Activated CD4-positive, alpha-beta T cell treated with anti-CD3 and anti-CD28 coated beads, Interleukin-2, amount 10 ng/mL, durations not matched to agents 24 days and 14 days (primary cell): ENCODE results near the gene LRRC8D. TPM values are rescaled to one million over a fixed set of nuclear protein-coding genes. Genes with fewer than 3 reads are reported as not detected.

Experiments
- DNase-seq: peaks from one replicate; pipeline ENCODE4 v3.0.0; 2022
- H3K27ac Mint-ChIP-seq: one replicate; pipeline ENCODE4 v1.8.0; 2022; ENCODE audit warnings: mild to moderate bottlenecking, mixed read lengths
- H3K27me3 Mint-ChIP-seq: one replicate; pipeline ENCODE4 v1.8.0; 2022; ENCODE audit warnings: mixed read lengths
- H3K36me3 Mint-ChIP-seq: one replicate; pipeline ENCODE4 v1.8.0; 2022; ENCODE audit warnings: low read depth, mild to moderate bottlenecking, mixed read lengths
- H3K4me1 Mint-ChIP-seq: one replicate; pipeline ENCODE4 v1.8.0; 2021; ENCODE audit warnings: mixed read lengths
- H3K4me3 Mint-ChIP-seq: one replicate; pipeline ENCODE4 v1.8.0; 2022; ENCODE audit warnings: mild to moderate bottlenecking, moderate library complexity, mixed read lengths
- H3K9me3 Mint-ChIP-seq: one replicate; pipeline ENCODE4 v1.8.0; 2021; ENCODE audit warnings: mixed read lengths
- intact Hi-C: fragments of 100-400 bp; cut with micrococcal nuclease; formaldehyde crosslinking; loops from one replicate; pipeline ENCODE4 v1.15.1; 2023
- total RNA-seq: library from RNA; stranded (reverse); gene quantifications from 2 replicates; pipeline ENCODE4 v1.2.3, GENCODE V29; 2022

Gene LRRC8D
- total RNA-seq, 1 donor from 2014 or later: 44.9 TPM

- H3K4me1 Mint-ChIP-seq: peaks cover 14% of the 10 kb centered on the region
- no peak overlapping the region for H3K27ac Mint-ChIP-seq
- H3K27me3 Mint-ChIP-seq: peaks cover 30% of the 10 kb centered on the region
- H3K4me3 Mint-ChIP-seq: no peak overlapping the region
- H3K9me3 Mint-ChIP-seq: no peaks in the 10 kb centered on the region
- intact Hi-C loops: no loop called here
- no peaks in the 10 kb centered on the region for H3K36me3 Mint-ChIP-seq
- no peak for DNase-seq
Observed at GRCh38 chr1:89815040-89815439, 5.8 kb upstream of the LRRC8D start.

GRCh38 chr1:89815611-89816010, 5.2 kb upstream of the LRRC8D start:
- H3K36me3 Mint-ChIP-seq: no peaks in the 10 kb centered on the region
- DNase-seq: no peak
- no peak overlapping the region for H3K27ac Mint-ChIP-seq
- peaks cover 19% of the 10 kb centered on the region for H3K4me1 Mint-ChIP-seq
- no peak overlapping the region for H3K4me3 Mint-ChIP-seq
- peaks cover 33% of the 10 kb centered on the region for H3K27me3 Mint-ChIP-seq
- H3K9me3 Mint-ChIP-seq: no peaks in the 10 kb centered on the region
- intact Hi-C loops: no loop called here

DNA sequence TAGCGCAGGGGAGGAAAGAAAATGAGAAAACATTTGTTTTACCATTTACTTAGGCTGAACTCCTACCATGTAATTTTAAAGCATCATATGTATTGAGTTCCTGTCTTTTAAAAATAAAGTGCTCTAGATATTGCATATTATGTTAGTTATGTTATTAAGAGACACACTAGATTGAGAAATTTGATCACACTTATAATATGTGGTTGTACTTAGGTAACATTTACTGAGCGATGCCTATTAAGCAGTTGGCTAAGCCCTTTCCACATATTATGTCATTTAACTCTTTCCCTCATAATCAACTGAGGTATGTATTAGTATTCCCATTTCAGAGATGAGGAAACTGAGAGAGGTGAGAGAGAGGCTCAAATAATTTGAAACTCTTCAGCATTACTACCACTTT, 4.5 kb upstream of the LRRC8D start:
- Mint-ChIP-seq H3K4me1 (peaks cover 19% of the 10 kb centered on the region), H3K36me3 (no peaks in the 10 kb centered on the region), H3K27ac (no peak overlapping the region), H3K9me3 (no peaks in the 10 kb centered on the region), H3K4me3 (no peak overlapping the region), H3K27me3 (peaks cover 29% of the 10 kb centered on the region)
- DNase-seq: no peak
- intact Hi-C loops: no loop called here

DNA sequence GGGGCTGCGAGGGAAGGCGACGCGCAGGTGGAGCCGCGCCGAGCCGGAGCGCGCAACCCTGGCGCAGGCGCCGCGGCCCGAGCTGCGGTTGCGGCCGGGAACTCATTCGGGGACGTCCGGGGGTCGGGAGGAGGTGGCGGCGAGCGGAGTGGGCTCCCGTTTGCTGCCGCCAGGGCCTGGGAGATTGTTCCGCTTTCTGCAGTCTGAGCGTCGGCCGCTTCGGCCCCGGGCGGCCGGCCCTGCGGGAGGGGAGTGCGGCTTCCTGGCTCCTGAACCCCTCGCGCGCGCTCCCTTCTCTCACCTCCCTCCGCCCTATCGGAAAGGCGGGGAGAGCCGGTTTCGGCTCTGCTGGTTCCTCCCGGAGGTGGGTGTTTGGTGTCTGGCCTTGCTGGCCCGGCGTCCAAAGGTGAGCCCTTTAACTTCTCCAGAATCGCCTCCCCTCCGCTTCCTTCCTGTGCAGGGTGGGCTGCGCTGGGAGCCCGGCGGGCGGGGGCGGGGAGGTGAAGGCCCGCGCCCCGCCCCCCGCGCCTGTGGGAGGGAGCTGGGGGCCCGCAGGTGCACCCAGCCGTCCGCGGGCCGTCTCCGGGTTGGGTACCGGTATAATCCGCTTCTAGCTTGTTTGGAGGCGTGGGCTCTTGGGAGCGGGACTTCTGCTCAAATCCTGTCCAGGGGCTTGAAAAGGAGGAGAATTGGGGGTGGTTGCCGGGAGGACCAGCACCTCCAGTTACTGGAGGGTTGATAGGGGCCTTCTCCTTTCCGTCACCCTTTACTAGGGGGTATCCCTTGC, 683 bp downstream of the LRRC8D start:
- no peaks in the 10 kb centered on the region for H3K9me3 Mint-ChIP-seq
- H3K4me3 Mint-ChIP-seq: peak overlapping the region; percentile 84
- intact Hi-C loops: loop anchor here (1.0 to 2.0 kb wide), 4 partner anchors 17 to 174 kb away; partner anchors contain the start of gene ZNF326
- H3K27ac Mint-ChIP-seq: peak overlapping the region; percentile 82
- peak; percentile 89 for DNase-seq
- H3K27me3 Mint-ChIP-seq: peaks cover 15% of the 10 kb centered on the region
- H3K4me1 Mint-ChIP-seq: peaks cover 27% of the 10 kb centered on the region
- H3K36me3 Mint-ChIP-seq: peaks cover 1% of the 10 kb centered on the region

- Mint-ChIP-seq H3K36me3 (peaks cover 1% of the 10 kb centered on the region), H3K27me3 (peaks cover 15% of the 10 kb centered on the region), H3K27ac (peak overlapping the region; percentile 82), H3K9me3 (no peaks in the 10 kb centered on the region), H3K4me1 (peaks cover 27% of the 10 kb centered on the region), H3K4me3 (peak overlapping the region; percentile 84)
- intact Hi-C loops: no loop called here
- DNase-seq: peak; percentile 56
Observed at GRCh38 chr1:89822109-89822962, 1.5 kb downstream of the LRRC8D start.

GRCh38 chr1:89822999-89823628, 2.3 kb downstream of the LRRC8D start:
- Mint-ChIP-seq H3K4me1 (peaks cover 27% of the 10 kb centered on the region), H3K27ac (no peak overlapping the region)
- intact Hi-C loops: no loop called here

GRCh38 chr1:89823679-89824292, 3.0 kb downstream of the LRRC8D start:
- Mint-ChIP-seq H3K4me3 (no peak overlapping the region), H3K36me3 (peaks cover 4% of the 10 kb centered on the region), H3K9me3 (no peaks in the 10 kb centered on the region), H3K27me3 (peaks cover 13% of the 10 kb centered on the region), H3K4me1 (peaks cover 27% of the 10 kb centered on the region), H3K27ac (no peak overlapping the region)
- intact Hi-C loops: no loop called here
- no peak for DNase-seq

More at GRCh38 chr1:89822999-89823628, 2.3 kb downstream of the LRRC8D start:
- no peaks in the 10 kb centered on the region for H3K9me3 Mint-ChIP-seq
- DNase-seq: no peak
- H3K36me3 Mint-ChIP-seq: peaks cover 4% of the 10 kb centered on the region
- H3K27me3 Mint-ChIP-seq: peaks cover 13% of the 10 kb centered on the region
- no peak overlapping the region for H3K4me3 Mint-ChIP-seq

- Mint-ChIP-seq H3K27ac (no peak overlapping the region), H3K27me3 (peaks cover 7% of the 10 kb centered on the region), H3K36me3 (peaks cover 4% of the 10 kb centered on the region), H3K4me1 (peaks cover 13% of the 10 kb centered on the region), H3K9me3 (no peaks in the 10 kb centered on the region), H3K4me3 (no peak overlapping the region)
- no peak for DNase-seq
- intact Hi-C loops: no loop called here
Observed at GRCh38 chr1:89826594-89826993, 5.8 kb downstream of the LRRC8D start.

DNA sequence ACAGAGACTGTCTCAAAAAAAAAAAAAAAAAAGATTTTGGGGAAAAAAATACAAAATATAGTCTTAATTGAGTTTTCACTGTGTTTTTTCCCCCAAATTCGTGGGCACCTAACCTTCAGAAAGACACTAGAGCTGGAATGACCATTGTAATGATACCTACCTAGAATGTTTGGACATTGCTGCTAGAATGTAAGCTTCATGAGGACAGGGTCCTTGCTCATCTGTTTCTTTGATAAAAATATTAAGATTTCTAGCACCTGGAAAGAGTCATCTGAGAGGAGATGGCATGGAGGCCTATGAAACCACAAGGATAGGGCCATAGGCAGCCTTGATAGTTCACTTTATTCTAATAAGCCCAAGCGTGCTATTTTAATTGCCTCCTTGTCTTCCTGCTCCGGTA, 6.5 kb downstream of the LRRC8D start:
- H3K9me3 Mint-ChIP-seq: no peaks in the 10 kb centered on the region
- intact Hi-C loops: no loop called here
- H3K27ac Mint-ChIP-seq: no peak overlapping the region
- H3K4me1 Mint-ChIP-seq: peaks cover 8% of the 10 kb centered on the region
- no peak overlapping the region for H3K4me3 Mint-ChIP-seq
- H3K27me3 Mint-ChIP-seq: peaks cover 2% of the 10 kb centered on the region
- DNase-seq: no peak
- peaks cover 4% of the 10 kb centered on the region for H3K36me3 Mint-ChIP-seq

DNA sequence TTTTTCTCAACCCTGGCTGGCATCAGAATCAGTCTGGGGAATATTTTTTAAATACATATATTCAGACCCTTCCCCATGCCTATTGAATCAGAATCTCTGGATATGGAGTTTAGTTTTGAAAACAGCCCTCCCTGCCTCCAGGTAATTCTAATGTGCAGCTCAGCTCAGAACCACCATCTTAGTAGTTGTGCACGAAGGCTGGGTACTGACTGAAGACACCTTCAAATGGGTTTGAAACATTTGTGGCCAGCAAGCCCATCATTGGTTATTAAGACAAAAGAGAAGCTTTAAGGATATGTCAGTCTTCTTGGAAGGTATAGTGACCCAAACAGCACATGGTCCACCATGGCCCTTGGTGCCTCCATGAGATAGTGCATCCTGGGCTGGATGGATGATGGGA, 7.1 kb downstream of the LRRC8D start:
- Mint-ChIP-seq H3K4me1 (peaks cover 8% of the 10 kb centered on the region), H3K27me3 (peaks cover 2% of the 10 kb centered on the region), H3K9me3 (no peaks in the 10 kb centered on the region), H3K36me3 (peaks cover 4% of the 10 kb centered on the region), H3K27ac (no peak overlapping the region), H3K4me3 (no peak overlapping the region)
- no peak for DNase-seq
- intact Hi-C loops: no loop called here

DNA sequence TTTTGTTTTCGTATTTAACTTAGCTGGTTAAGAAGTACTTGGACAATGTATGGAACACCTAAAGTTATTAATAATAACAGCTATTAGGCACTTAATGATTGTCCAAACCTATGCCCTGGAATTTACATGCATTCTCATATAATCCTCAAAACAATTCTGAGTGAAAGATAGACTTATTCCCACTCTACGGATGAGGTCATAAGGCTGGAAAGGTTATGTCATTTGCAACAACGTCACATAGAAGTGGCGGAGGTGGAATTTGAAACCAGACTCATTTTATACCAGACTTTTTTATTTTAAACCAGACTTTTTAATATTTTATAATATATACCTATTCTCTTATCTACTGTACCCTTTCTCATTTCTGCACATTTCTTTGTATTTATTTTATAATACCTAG, 8.4 kb downstream of the LRRC8D start:
- no peaks in the 10 kb centered on the region for H3K9me3 Mint-ChIP-seq
- DNase-seq: no peak
- H3K27me3 Mint-ChIP-seq: no peaks in the 10 kb centered on the region
- no peak overlapping the region for H3K4me3 Mint-ChIP-seq
- H3K4me1 Mint-ChIP-seq: peaks cover 3% of the 10 kb centered on the region
- no peak overlapping the region for H3K27ac Mint-ChIP-seq
- peaks cover 4% of the 10 kb centered on the region for H3K36me3 Mint-ChIP-seq
- intact Hi-C loops: no loop called here

GRCh38 chr1:89831462-89832120, 10.8 kb downstream of the LRRC8D start:
- Mint-ChIP-seq H3K27me3 (peaks cover 3% of the 10 kb centered on the region), H3K4me3 (no peak overlapping the region), H3K4me1 (peaks cover 6% of the 10 kb centered on the region), H3K27ac (no peak overlapping the region), H3K9me3 (no peaks in the 10 kb centered on the region), H3K36me3 (peaks cover 2% of the 10 kb centered on the region)
- DNase-seq: no peak
- intact Hi-C loops: no loop called here

- no peak overlapping the region for H3K4me3 Mint-ChIP-seq
- no peak for DNase-seq
- no peak overlapping the region for H3K27ac Mint-ChIP-seq
- H3K36me3 Mint-ChIP-seq: peaks cover under 1% of the 10 kb centered on the region
- intact Hi-C loops: no loop called here
- H3K27me3 Mint-ChIP-seq: peaks cover 3% of the 10 kb centered on the region
- H3K9me3 Mint-ChIP-seq: no peaks in the 10 kb centered on the region
- H3K4me1 Mint-ChIP-seq: peaks cover 8% of the 10 kb centered on the region
Observed at GRCh38 chr1:89832496-89833127, 11.8 kb downstream of the LRRC8D start.
